NCI-H146 treated with DMSO at 0.1 percent for 48 hours (cell line): ENCODE results near the gene PCSK5.

ENCODE experiments used
- DNase-seq: peaks from one replicate; lab custom pipeline; 2025; ENCODE audit not compliant: unreplicated experiment; lab: John Stamatoyannopoulos, UW

The PCSK5 gene

DNA sequence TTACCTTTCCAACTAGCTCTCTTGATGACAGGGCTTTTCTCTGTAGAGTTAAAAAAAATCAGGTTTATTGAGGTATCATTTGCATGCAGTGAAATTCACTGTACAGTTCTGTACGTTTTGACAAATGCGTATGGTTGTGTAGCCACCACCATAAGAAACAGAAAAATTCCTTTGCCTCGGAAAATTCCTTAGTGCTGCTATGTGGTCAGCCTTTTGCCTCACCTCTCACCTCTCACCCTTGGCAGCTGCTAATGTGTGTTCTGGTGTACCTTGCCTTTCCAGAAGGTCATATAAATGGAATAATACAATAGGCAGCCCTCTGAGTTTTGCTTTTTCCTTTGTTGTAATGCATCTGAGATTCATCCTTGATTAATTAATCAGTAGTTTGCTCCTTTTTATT is 28.4 kb downstream of the PCSK5 start:
- no peak for DNase-seq

DNA sequence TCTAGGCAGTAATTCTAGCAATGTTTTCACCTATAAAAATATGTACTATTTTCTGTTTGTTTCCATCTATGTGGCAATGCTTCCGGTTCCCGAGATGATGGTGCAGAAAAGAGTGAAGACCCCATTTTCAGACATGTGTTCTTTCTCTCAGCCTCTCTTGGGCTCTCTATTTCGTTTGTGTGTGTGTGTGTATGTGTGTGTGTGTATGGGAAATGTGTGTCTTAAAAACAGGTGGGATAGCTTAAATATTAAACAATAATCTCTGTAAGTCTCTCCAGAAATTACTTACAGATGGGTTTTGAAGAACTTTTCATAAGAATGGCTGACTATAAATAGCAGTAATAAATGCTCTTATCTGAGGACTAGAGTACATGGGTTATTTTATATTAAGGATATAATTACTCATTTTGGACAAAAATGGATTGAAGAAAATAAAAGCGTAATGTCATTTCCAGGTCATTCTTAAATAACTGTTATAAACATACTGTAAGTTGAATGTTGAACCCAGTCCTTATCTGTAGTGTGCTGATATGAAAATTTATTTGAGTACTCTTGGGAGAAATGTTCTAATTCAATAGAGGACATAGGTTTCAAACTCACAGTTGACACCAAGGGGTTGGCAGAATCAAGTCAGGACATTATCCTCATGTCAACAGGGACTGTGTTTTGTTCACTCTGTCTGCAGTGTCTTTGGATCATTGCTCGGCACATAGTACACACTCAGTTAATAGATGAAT is 31.1 kb downstream of the PCSK5 start:
- no peak for DNase-seq

DNA sequence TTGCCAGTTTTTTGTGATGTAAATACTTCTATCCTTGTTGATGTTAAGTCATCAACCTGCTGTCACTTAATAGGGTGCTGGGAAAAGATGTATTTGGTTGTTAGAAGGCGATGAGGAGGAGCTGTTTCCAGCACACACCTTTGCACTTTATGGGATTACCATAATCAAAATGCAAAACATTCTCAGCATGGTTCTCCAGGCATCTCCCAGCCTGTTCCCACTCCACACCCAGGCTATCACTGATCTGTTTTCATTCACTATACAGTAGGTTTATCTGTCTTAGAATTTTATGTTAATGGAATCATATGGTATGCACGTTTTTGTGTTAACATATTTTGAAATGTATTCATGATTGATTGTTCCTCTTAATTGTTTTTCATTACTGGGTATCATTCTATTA is 35.9 kb downstream of the PCSK5 start:
- DNase-seq: no peak

DNA sequence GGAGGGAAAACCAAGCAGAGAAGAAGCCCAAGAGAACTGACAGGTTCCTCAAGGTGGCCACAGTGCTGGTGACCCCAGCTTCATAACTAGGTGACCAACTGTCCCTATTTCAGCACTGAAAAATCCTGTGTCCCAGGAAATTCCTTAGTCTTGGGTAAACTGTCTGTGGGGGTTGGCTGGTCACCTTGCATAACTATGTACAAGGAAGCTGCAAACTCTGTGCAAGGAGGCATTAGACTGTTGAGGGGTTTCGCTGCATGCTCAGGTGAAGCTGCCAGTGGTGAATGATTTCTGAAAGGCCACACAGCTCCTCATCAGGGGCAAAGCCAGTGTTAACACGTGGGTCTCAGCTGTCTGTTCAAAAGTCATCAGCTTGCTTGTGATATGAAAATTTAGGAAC is 36.9 kb downstream of the PCSK5 start:
- DNase-seq: no peak

DNA sequence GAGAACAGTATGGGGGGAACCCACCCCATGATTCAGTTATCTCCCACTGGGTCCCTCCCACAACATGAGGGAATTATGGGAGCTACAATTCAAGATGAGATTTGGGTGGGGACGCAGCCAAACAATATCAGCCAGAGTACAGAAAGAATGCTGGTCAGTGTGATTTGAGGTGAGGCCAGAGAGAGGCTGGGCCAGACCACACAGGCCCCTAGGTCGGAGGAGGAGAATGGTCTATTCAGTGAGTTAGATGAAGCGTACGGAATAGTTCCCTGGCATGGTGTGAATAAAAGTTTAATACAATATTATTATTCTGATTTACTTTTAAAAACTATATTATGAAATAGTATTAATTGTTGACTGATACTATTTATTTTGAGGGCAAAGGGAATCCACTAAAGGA is 39.7 kb downstream of the PCSK5 start:
- DNase-seq: no peak

DNA sequence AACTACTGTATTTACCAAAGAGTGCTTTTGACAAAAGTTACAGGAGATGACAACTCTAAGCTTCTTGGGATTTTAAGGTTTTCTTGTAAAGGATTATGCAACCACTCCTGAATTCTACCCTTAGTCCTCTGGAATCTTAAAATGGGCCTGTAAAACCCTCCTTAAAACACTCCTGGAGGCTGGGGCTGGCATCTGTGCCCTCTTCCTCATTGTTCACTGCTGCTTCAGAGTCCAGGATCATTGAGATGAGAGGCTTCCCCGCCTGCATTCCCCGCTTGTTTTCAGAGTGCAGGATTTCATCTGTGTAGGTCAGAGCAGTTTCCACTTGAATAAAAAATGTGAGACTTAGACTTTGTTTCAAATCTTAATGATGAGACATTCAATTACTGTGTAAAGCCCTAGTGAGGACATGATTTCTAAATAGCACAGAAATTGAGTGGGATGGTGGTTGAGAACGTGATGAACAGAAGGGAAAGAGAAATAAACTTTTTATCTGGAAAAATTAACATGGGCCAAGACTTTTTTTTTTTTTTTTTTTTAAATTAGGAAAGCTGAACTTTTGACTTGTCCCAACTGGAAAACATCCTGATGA is 40.4 kb downstream of the PCSK5 start:
- DNase-seq: no peak

DNA sequence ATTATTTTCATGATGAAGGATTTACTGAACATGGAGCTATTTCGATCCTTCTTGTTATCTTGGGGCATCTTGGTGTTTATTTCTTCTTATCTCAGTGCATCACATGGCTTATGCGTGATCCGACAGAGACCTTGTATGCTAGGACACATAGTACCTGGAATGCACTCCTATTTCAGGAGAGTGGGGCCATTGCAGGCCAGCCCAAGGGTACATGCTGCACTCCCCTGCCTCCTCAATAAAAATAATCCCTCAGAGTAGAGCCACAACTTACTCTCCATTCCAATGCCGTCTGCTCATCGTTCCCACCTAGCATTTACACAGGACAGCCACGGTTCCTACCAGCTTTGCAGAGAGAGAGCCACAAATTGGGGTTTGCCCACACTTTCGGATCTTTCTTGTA is 43.5 kb downstream of the PCSK5 start:
- no peak for DNase-seq

DNA sequence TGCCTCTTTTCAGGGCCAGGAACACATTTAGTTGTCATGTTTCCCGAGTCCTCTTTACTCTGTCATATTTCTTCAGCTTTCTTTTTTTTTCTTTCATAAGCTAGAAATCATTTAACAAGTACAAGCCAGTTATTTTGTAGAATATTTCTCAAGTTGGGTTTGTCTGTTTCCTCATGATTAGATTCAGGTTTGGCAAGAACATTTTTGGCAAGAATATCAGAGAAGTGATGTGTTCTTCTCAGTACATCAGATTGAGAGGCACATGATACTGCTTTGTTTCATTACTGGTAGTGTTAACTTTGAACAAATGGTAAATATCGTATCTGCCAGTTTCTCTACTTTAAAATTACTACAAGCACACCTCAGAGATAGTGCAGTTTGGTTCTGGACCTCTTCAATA is 45.1 kb downstream of the PCSK5 start:
- no peak for DNase-seq

DNA sequence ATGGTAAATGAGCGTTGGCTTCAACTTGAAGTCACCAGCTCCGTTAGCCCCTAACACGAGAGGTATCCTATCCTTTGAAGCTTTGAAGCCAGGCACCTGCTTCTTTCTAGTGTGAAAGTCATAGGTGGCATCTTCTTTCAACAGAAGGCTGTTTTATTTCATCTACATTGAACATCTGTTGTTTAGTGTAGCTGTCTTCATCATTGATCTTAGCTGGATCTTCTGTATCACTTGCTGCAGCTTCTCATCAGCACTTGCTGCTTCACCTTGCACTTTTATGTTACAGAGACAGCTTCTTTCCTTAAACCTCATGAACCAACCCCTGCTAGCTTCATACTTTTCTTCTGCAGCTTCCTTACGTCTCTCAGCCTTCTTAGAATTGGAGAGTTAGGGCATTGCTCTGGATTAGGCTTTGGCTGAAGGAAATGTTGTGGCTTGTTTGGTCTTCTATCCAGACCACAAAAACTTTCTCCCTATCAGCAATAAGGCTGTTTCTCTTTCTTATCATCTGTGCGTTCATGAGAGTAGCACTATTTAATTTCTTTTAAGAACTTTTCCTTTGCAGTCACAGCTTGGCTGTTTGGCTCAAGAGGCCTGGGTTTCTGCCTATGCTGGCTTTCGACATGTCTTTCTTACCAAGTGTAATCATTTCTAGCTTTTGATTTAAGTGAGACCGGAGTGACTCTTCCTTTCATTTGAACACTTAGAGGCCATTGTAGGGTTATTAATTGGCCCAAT is 47.2 kb downstream of the PCSK5 start:
- DNase-seq: no peak

DNA sequence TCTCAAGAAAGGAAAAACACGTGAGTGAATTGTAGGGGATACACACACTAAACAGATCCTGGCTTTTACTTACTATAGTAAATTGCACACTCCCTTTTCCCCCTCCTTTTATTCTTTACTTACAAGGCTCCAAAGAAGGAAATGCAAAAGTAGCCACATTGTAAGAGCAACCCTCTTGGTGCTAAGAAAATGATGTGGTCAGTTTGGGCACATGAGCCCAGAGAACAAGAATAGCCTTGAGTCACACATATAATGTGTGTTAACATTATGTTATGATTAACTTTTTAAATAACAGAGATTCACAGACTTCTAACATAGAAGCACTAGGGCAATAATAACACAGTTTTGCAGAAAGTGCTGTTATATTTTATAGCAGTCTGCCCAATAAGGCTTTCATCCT is 48.5 kb downstream of the PCSK5 start:
- DNase-seq: no peak

DNA sequence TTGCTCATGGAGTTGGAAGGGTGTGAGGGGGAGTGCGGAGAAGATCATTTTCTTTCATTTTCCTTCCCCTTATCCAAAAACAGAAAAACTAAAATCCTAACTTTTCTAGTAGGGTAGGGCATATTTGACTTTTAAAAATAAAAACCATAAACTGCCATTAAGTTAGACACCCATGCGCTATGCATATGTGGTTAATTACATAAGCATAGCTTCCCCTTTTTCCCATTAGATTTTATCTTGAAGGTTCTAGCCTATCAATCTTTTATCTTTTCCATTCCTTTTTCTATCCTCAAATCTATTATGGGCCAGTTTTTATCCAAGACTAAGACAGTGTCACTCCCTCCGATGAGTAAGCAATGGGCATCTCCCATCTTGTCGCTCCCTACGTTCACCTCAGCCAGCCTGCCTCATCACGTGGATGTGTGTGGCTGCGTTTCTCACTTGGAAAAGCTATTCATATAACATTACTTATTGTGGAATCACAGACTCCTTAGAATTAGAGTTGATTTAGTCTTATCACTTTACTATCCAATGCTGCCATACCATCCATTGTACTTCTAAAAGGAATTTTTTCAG is 49.2 kb downstream of the PCSK5 start:
- no peak for DNase-seq

DNA sequence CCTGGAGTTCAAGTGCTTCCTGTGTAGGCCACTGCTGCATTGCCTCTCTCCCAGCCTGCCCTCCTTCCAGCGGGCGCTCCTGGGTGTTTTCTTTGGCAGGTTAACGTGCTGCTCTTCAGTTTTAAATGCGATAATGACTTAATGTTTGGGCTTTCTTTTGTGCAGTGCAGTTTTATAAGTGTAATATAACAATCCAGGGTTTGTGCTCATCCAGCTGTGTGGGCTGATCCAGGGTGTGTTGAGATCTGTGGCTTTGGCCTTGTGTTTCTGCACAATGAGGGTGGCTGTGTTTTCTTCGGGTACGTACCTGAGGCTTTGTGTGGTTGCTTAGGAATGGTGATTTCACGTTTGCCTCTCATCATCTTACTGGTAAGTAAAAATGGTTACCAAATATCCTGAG is 50.6 kb downstream of the PCSK5 start:
- DNase-seq: no peak

DNA sequence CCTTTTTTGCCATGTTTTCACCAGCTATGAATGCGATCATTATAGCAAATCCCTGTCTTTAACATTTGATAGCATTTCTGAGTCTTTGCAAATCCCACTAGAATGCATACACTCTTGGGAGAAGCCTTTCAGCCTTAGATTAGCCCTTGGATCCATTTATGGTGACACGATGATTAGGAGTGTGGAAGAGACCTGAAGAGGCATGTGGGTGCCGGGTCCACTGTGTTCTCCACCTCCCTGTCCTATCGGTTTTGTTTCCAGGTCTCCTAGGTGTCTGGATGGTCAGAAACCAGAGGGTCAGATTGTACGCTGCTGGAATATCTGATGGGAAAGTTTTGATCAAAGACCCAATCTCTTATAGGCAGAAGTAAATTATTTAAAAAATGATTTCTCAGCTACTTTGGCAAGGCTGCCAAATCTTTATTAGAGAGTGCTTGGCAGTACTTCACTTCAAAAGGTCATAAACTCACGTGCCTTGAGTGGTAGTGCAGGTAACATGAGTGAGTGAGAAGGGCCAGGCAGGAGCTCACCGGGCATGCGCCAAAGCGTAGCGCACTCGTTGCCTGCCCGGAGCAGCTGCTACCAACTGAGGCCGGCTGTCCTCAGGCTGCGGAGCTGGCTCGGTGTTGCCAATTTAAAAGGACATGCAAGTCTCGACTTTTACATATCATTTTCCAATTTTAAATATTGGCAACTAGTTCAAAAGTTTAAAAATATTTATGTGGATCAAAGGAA is 51.3 kb downstream of the PCSK5 start:
- no peak for DNase-seq

DNA sequence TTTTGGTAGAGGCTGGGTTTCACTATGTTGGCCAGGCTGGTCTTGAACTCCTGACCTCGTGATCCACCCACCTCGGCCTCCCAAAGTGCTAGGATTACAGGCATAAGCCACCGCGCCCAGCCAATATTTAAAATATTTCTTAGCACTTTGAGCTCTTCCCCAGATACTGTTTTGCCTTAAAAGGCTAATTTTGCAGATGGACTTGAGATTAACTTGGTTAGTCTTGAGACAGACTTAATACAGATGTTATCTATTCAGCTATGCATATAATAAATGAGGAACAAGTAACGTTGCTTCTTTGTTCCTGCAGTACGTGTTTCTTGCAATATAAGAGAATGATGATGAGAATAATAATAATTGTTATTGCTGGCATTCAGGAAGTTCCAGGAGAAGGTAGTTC is 56.3 kb downstream of the PCSK5 start:
- DNase-seq: no peak

DNA sequence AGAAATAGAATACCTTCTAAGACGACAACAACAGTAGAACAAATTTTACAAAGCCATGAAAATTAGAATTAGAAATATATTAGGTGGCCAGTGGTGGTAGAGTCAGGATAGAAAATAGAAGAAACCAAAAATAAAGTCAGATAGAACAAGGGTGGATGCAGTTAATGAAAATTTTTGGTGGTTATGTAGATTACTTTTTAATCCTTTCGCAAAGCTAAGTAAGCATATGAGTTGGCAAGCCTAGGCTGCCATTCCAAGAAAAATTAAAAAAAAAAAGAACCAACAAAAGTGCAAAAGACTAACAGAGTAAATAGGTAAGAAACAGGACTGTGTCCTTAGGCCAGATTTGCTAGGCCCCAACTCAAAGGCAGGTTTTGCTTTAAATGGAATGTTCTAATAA is 56.8 kb downstream of the PCSK5 start:
- DNase-seq: no peak

DNA sequence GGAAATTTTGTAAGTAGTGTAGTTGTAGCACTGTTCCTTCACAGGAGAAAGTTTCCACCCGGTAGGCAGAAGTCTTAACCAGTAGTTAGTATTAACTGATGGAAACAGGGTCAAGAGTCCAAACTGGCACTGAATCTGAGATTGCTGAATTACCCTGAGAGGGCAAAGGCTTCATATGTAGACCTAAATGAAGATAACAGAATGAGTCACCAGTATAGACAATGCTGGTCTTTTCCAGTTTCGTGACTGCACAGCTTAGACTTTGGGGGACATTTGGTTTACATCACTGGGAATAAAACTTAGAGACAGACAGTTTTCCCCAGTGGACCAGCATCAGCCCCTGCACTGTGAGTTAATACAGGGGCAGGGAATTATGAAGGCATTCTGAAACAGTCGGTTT is 60.5 kb downstream of the PCSK5 start:
- no peak for DNase-seq

DNA sequence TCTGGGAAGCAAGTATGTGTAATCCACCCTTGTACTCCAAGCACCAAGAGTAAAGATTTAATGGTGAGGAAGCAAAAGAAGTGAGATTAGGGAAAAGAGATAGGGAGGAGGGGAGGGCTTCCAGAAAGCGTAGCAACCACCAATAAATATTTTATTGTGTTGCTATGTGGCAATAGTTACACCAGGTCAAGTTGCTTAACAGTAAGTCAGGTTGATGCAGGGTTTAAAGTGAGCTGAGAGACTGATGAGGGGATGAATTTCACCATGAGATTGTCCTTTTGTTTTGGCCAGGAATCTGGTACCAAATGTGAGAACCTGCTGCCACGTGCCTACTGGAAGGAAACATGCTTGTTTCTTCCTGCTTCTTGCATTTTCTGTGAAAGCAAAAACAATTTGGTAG is 62.7 kb downstream of the PCSK5 start:
- DNase-seq: no peak

DNA sequence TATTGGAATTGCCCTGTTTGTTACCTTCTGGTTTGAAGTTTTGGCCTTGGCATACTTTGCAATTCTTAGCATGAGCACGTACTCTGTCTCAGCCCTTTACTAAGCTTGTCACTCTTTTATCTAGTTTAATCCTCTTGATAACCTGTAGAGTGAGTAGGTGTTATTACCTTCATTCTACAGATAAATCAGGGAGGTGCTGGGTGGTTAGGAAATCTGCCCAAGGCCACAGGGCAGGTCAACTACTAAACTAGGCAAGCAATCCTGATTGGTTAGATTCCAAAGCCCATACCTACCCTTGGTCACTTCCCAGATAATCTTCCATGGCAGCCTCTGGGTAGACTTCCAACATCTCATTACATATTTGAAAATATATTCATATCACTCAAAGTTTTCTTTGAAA is 65.7 kb downstream of the PCSK5 start:
- no peak for DNase-seq

DNA sequence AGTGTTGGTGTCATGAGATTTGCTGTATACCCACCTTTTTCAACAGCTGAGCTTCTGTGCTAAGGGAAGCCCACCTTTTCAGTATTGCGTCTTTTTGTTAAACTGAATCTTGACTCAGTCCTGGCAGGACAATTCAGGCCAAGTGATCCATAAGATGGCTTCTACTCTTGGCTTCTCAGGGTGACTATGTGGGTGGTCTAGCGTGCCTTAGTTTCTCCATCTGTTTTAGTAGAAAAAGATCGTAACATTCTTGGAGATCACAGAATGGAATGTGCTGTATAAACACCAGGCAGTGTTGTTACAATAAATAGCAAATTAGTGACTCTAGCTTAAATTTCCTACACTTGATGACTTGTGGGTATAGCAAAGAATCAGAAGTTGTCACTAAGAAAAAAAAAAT is 66.6 kb downstream of the PCSK5 start:
- DNase-seq: no peak

DNA sequence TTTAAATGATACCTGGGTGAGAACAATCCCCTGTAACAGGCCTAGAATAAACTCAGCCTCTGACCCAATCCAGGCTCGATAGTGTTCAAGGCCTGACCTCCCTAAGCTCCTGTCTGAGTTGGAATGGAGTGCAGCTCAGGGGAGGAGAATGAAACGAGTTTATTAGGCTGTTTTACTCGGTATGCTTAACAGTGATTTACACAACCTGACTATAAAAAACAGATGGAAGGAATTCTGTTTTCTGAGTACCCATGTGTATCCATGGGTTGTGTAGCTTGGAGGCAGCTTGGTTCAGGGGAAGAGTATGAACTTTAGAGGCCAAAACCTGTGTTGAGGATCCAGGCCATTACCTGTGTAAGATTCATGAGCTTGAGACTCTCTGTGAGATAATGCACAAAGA is 67.8 kb downstream of the PCSK5 start:
- no peak for DNase-seq

DNA sequence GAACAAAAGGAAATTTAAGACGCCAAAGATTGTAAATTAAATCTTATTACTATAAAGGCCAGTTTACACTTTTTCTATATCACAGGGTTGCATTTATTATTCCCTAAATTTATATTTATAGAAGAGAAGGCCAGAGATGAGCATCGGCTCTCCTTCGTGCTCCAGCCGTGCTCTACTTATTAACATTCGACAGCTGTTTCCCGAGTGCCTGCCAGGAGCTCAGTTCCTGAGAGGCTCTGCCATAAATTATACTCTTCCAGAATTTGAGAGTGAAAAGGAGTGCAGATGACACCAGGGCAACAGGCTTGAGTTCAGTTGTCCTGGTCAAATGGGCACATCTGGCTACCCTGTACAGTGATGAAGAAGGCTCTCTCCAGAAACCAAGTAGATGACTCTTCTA is 70.1 kb downstream of the PCSK5 start:
- no peak for DNase-seq
